ENCODE measurements around the gene EPHB1.

EPHB1 gene

DNA sequence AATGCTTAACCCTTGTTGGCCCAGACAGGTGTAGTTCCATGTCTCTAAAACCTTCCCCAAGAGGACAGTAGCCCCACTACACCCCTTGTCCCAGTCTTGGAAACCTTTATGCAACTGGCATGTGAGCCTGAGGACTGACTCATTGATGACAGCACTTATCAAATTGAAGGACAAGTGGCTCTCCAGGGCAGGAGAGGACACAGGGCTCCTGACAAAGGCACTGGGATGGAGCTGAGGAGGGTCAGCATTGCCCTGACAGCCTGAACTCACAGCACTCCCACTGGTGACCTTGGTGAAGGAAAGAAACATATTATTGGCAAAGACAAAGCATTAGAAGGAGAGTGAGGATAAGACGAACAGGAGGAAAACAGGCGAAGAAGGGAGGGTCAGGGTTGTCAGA, 139.9 kb downstream of the EPHB1 start:
- no peak for TF ChIP-seq REST (IDR thresholded peaks at IDR 0.05; ENCODE audit: insufficient read depth in 1 of 2, low read depth in 2 of 2, low read length in 2 of 2)
- TF ChIP-seq FOXP2 (optimal IDR thresholded peaks at IDR 0.05; ENCODE audit: borderline replicate concordance, extremely low read depth, extremely low read length, insufficient read depth) = no peak
- TF ChIP-seq POLR2AphosphoS5 (IDR thresholded peaks at IDR 0.05; ENCODE audit: low read depth, low read length) = no peak
- no peak for TF ChIP-seq SIN3A (IDR thresholded peaks at IDR 0.05; ENCODE audit: borderline replicate concordance, insufficient read depth, low read length)
- no peak for TF ChIP-seq TAF1 (IDR thresholded peaks at IDR 0.05; ENCODE audit: borderline replicate concordance, insufficient read depth, low read length)

GRCh38 chr3:134937256-134938028, 142.4 kb downstream of the EPHB1 start:
- TF ChIP-seq SIN3A (IDR thresholded peaks at IDR 0.05; ENCODE audit: borderline replicate concordance, insufficient read depth, low read length) = no peak

GRCh38 chr3:134938029-134938525, 143.0 kb downstream of the EPHB1 start:
- no peak for TF ChIP-seq POLR2AphosphoS5 (IDR thresholded peaks at IDR 0.05; ENCODE audit: low read depth, low read length)
- no peak for TF ChIP-seq FOXP2 (optimal IDR thresholded peaks at IDR 0.05; ENCODE audit: borderline replicate concordance, extremely low read depth, extremely low read length, insufficient read depth)
- no peak for TF ChIP-seq TAF1 (IDR thresholded peaks at IDR 0.05; ENCODE audit: borderline replicate concordance, insufficient read depth, low read length)
- TF ChIP-seq SIN3A (IDR thresholded peaks at IDR 0.05; ENCODE audit: borderline replicate concordance, insufficient read depth, low read length) = no peak
- TF ChIP-seq REST (IDR thresholded peaks at IDR 0.05; ENCODE audit: insufficient read depth in 1 of 2, low read depth in 2 of 2, low read length in 2 of 2) = no peak

GRCh38 chr3:134939978-134940377, 144.9 kb downstream of the EPHB1 start:
- TF ChIP-seq REST (IDR thresholded peaks at IDR 0.05; ENCODE audit: insufficient read depth in 1 of 2, low read depth in 2 of 2, low read length in 2 of 2) (no peak), TAF1 (IDR thresholded peaks at IDR 0.05; ENCODE audit: borderline replicate concordance, insufficient read depth, low read length) (no peak), FOXP2 (optimal IDR thresholded peaks at IDR 0.05; ENCODE audit: borderline replicate concordance, extremely low read depth, extremely low read length, insufficient read depth) (no peak), POLR2AphosphoS5 (IDR thresholded peaks at IDR 0.05; ENCODE audit: low read depth, low read length) (no peak)

GRCh38 chr3:134941820-134942219, 146.8 kb downstream of the EPHB1 start:
- no peak for TF ChIP-seq FOXP2 (optimal IDR thresholded peaks at IDR 0.05; ENCODE audit: borderline replicate concordance, extremely low read depth, extremely low read length, insufficient read depth)

GRCh38 chr3:134944429-134944828, 149.4 kb downstream of the EPHB1 start:
- TF ChIP-seq TAF1 (IDR thresholded peaks at IDR 0.05; ENCODE audit: borderline replicate concordance, insufficient read depth, low read length) (no peak), REST (IDR thresholded peaks at IDR 0.05; ENCODE audit: insufficient read depth in 1 of 2, low read depth in 2 of 2, low read length in 2 of 2) (no peak), POLR2AphosphoS5 (IDR thresholded peaks at IDR 0.05; ENCODE audit: low read depth, low read length) (no peak), SIN3A (IDR thresholded peaks at IDR 0.05; ENCODE audit: borderline replicate concordance, insufficient read depth, low read length) (no peak), FOXP2 (optimal IDR thresholded peaks at IDR 0.05; ENCODE audit: borderline replicate concordance, extremely low read depth, extremely low read length, insufficient read depth) (no peak)

Measured in PFSK-1 (cell line).